Measurements from ENCODE around the gene SIPA1L3. TPM values are rescaled to one million over a fixed set of nuclear protein-coding genes. Genes with fewer than 3 reads are reported as not detected.
A peak's percentile ranks its signal among the peaks of the same experiment; 100 is the strongest.

SIPA1L3 gene
- polyA plus RNA-seq, 1 of the 3 experiments (the other 2 are of a cell fraction): 11.6 TPM

DNA sequence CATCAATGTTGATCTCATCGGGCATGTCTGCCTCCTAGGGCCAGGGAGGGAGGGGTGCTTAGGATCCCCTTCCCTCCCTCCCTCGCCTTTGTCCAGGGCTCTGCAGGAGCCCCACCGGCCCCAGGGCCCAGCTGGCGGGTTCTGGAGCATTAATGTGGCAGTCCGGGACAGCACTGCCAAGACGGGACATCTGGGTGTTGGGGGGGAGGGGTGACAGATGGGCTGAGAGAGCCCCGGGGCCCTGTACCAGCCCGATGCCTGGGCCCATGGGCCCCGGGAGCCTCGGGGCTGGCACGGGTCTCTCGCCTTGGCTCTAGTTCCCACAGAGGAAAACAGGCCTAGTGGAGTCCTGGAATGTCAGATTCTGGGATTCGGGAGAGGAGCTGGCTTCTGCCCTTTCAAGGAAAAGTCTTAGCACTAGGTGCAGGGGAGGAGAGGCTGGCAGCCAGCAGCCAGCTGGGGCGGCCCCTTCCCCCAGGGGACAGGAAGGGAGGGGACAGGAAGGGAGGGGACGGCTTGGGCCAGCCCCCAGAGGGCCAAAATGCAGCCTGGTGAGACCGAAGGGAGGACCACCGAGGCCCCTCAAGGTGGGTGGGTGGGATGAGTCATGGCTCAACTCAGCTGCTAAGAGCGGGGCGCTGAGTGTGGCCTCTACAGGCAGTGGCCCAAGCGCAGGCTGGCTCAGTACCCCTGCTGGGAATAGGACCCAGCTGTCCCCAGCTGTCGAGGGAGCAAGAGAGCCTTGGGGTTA, 346.1 kb downstream of the SIPA1L3 start:
- H3K79me2 ChIP-seq (ENCODE audit: insufficient read depth): no peaks in the 10 kb centered on the region
- no peaks in the 10 kb centered on the region for H3K9me2 ChIP-seq
- H3K27me3 ChIP-seq (ENCODE audit: insufficient read depth): peaks cover 9% of the 10 kb centered on the region
- no peak overlapping the region for H3K4me3 ChIP-seq (ENCODE audit: low read depth in 2 of 2, low read length in 1 of 2)
- H3K27ac ChIP-seq (ENCODE audit: low read depth in 2 of 2, low read length in 1 of 2): no peak overlapping the region
- no peak overlapping the region for H3K4me2 ChIP-seq
- TF ChIP-seq FOSL2 (IDR thresholded peaks at IDR 0.05; ENCODE audit: borderline replicate concordance, low read depth) (no peak), REST (IDR thresholded peaks at IDR 0.05; ENCODE audit: low read depth, low read length) (no peak), CTCF (IDR thresholded peaks at IDR 0.05) (no peak), GATA2 (CRISPR knock-in tag; IDR thresholded peaks at IDR 0.05) (no peak), TCF12 (IDR thresholded peaks at IDR 0.05) (no peak), RAD21 (IDR thresholded peaks at IDR 0.05; ENCODE audit: low read length) (no peak), GABPA (IDR thresholded peaks at IDR 0.05; ENCODE audit: low read depth) (no peak)
- no peak overlapping the region for H3K9ac ChIP-seq
- H3F3A ChIP-seq (replicated peaks; ENCODE audit: insufficient read depth): no peaks in the 10 kb centered on the region
- no peaks in the 10 kb centered on the region for H3K36me3 ChIP-seq (replicated peaks in 1 of 2; ENCODE audit: control insufficient read depth in 1 of 2, insufficient read depth in 2 of 2, low read length in 1 of 2)
- no peak overlapping the region for H2AFZ ChIP-seq (ENCODE audit: low read depth)
- no peaks in the 10 kb centered on the region for H3K9me3 ChIP-seq
- no peaks in the 10 kb centered on the region for H4K20me1 ChIP-seq (ENCODE audit: insufficient read depth)
- CTCF ChIA-PET: interaction anchor here (0.6 to 5.7 kb wide), 6 partner anchors 9 to 111 kb away, joined by 3 to 41 read pairs (median 10); partner anchors contain the start of gene CATSPERG
- 67% methylated on average over 14 of the region's 21 CpGs for WGBS (ENCODE audit: low lambda C conversion rate)
- DNase-seq: peak; percentile 62
- peaks cover 0 to 16% of the 10 kb centered on the region in 2 experiments; a peak in 2 of 4 replicates for H3K4me1 ChIP-seq (ENCODE audit: control insufficient read depth in 1 of 2, insufficient read depth in 2 of 2, low read depth in 1 of 2, low read length in 1 of 2)
- POLR2A ChIA-PET: no interaction called here

DNA sequence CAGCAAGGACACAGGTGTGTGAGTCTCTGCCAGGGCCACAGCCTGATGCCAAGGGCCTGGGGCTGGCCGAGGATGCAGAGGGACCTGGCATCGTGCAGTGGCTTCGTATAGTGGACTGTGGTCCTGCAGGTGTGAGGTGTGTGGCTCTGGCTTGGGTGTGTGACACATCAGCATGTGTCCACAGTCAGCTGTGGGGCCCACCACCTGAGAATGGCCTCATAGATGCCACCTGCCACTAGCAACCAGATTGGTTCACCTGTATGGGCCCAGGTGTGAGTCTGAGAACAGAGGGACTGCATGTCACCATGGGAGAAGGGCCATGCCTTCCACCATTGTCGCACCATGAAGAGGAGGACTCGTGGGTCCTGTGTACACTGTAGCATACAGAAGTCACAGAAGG, 346.8 kb downstream of the SIPA1L3 start:
- Histone ChIP-seq H2AFZ (ENCODE audit: low read depth) (no peak overlapping the region), H4K20me1 (ENCODE audit: insufficient read depth) (no peaks in the 10 kb centered on the region), H3K9me3 (no peaks in the 10 kb centered on the region), H3K9me2 (no peaks in the 10 kb centered on the region), H3K79me2 (ENCODE audit: insufficient read depth) (no peaks in the 10 kb centered on the region), H3F3A (replicated peaks; ENCODE audit: insufficient read depth) (no peaks in the 10 kb centered on the region), H3K36me3 (replicated peaks in 1 of 2; ENCODE audit: control insufficient read depth in 1 of 2, insufficient read depth in 2 of 2, low read length in 1 of 2) (no peaks in the 10 kb centered on the region), H3K27me3 (ENCODE audit: insufficient read depth) (peaks cover 9% of the 10 kb centered on the region), H3K4me3 (ENCODE audit: low read depth in 2 of 2, low read length in 1 of 2) (no peak overlapping the region), H3K27ac (ENCODE audit: low read depth in 2 of 2, low read length in 1 of 2) (no peak overlapping the region), H3K4me1 (ENCODE audit: control insufficient read depth in 1 of 2, insufficient read depth in 2 of 2, low read depth in 1 of 2, low read length in 1 of 2) (peaks cover 0 to 16% of the 10 kb centered on the region in 2 experiments; a peak in 2 of 4 replicates), H3K4me2 (no peak overlapping the region), H3K9ac (no peak overlapping the region)
- TF ChIP-seq RXRA (IDR thresholded peaks at IDR 0.05; ENCODE audit: borderline replicate concordance, low read depth) (no peak), YY1 (IDR thresholded peaks at IDR 0.05; ENCODE audit: low read depth) (no peak), REST (IDR thresholded peaks at IDR 0.05; ENCODE audit: low read depth, low read length) (no peak), NFIC (IDR thresholded peaks at IDR 0.05; ENCODE audit: borderline replicate concordance) (no peak), RFX5 (IDR thresholded peaks at IDR 0.05; ENCODE audit: low read length) (no peak), TAF1 (IDR thresholded peaks at IDR 0.05; ENCODE audit: borderline replicate concordance, low read depth, low read length) (no peak), TCF12 (IDR thresholded peaks at IDR 0.05) (no peak), GABPA (IDR thresholded peaks at IDR 0.05; ENCODE audit: low read depth) (no peak), CHD2 (IDR thresholded peaks at IDR 0.05; ENCODE audit: low read length, partially characterized antibody) (no peak), TEAD4 (IDR thresholded peaks at IDR 0.05; ENCODE audit: borderline replicate concordance, insufficient read depth) (no peak), IRF3 (IDR thresholded peaks at IDR 0.05; ENCODE audit: low read depth, low read length) (no peak), MEF2A (IDR thresholded peaks at IDR 0.05; ENCODE audit: borderline replicate concordance, low read depth) (no peak)
- ChIA-PET POLR2A (no interaction called here), CTCF (interaction anchor here (2.5 to 5.7 kb wide), 3 partner anchors 9 to 112 kb away, joined by 8 to 41 read pairs (median 24); no protein-coding TSS in a partner anchor)
- no peak for DNase-seq
- WGBS (ENCODE audit: low lambda C conversion rate): 88% methylated on average over 5 of the region's 5 CpGs

All from SK-N-SH (cell line).